Activated CD8-positive, alpha-beta T cell treated with anti-CD3 and anti-CD28 coated beads for 36 hours (primary cell): ENCODE data around the gene BPIFB1. TPM values are rescaled to one million over a fixed set of nuclear protein-coding genes. Genes with fewer than 3 reads are reported as not detected.

Experiments used
- ATAC-seq: fragments of 200-7000 bp; cut with Tn5 transposase; one replicate; pipeline ENCODE4 v1.10.0; 2021; ENCODE audit warnings: mild to moderate bottlenecking, moderate library complexity
- CTCF ChIA-PET: fragments of 350-600 bp; sonication (Branson Sonifier 250); formaldehyde crosslinking; loops from one replicate; lab custom pipeline; 2021; ENCODE audit warnings: antibody characterized with exemption; lab: Charles Lee
- POLR2A ChIA-PET: fragments of 350-600 bp; sonication (Branson Sonifier 250); formaldehyde crosslinking; loops from one replicate; lab custom pipeline; 2021; ENCODE audit warnings: antibody characterized with exemption; lab: Charles Lee
- DNase-seq: peaks from one replicate; pipeline ENCODE4 v3.0.0-alpha.2; 2020
- H3K27ac Mint-ChIP-seq: one replicate; pipeline ENCODE4 v1.8.0; 2021; ENCODE audit warnings: mild to moderate bottlenecking, mixed read lengths
- H3K27me3 Mint-ChIP-seq: one replicate; pipeline ENCODE4 v1.8.0; 2021; ENCODE audit warnings: mixed read lengths
- H3K36me3 Mint-ChIP-seq: one replicate; pipeline ENCODE4 v1.8.0; 2021; ENCODE audit warnings: low read depth, mixed read lengths
- H3K4me1 Mint-ChIP-seq: one replicate; pipeline ENCODE4 v1.8.0; 2021; ENCODE audit warnings: low read depth, mixed read lengths
- H3K4me3 Mint-ChIP-seq: one replicate; pipeline ENCODE4 v1.8.0; 2021; ENCODE audit warnings: mild to moderate bottlenecking, moderate library complexity, mixed read lengths
- H3K9me3 Mint-ChIP-seq: one replicate; pipeline ENCODE4 v1.8.0; 2021; ENCODE audit warnings: mixed read lengths
- intact Hi-C: fragments of 100-400 bp; cut with micrococcal nuclease; formaldehyde crosslinking; loops from one replicate; pipeline ENCODE4 v1.10.0; 2022
- total RNA-seq, 2 experiments: library from RNA; stranded (reverse); gene quantifications; one replicate each; pipeline ENCODE4 v1.2.3, GENCODE V29; 2021
- TF ChIP-seq, protein P1 (sequence below): fragments of 200-600 bp; IDR thresholded peaks from one replicate; pipeline ENCODE4 v1.8.0; 2022; ENCODE audit warnings: antibody characterized with exemption, mild to moderate bottlenecking

The BPIFB1 gene
- total RNA-seq, 2 experiments from 2014 or later: not detected

DNA sequence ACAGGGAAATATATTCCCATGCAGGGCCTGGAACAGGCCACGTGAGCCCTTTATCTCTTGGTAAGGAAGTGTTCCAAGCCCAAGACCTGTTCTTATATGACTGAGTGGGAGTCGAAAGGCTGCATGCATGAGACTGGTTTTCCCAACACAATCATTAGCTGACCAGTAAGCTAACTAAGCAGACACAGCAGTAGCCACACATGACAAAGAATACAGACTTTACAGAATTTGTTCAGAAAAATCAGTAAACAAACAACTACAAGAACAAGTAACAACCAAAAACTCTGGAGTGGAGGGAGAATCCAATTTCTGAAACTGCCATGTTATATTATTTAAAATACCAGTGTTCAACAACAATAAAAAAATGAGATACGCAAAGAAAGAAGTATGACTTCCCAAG is 30.6 kb upstream of the BPIFB1 start:
- no peak for ATAC-seq
- Mint-ChIP-seq H3K27ac (no peak overlapping the region), H3K4me1 (no peaks in the 10 kb centered on the region), H3K27me3 (peaks cover 4% of the 10 kb centered on the region), H3K4me3 (no peak overlapping the region), H3K9me3 (no peaks in the 10 kb centered on the region), H3K36me3 (no peaks in the 10 kb centered on the region)
- POLR2A ChIA-PET: interaction anchor here (1.0 kb wide), 1 partner anchor 93 kb away, joined by 3 read pairs; no protein-coding TSS in a partner anchor
- intact Hi-C loops: no loop called here
- DNase-seq: no peak
- TF ChIP-seq, protein P1, sequence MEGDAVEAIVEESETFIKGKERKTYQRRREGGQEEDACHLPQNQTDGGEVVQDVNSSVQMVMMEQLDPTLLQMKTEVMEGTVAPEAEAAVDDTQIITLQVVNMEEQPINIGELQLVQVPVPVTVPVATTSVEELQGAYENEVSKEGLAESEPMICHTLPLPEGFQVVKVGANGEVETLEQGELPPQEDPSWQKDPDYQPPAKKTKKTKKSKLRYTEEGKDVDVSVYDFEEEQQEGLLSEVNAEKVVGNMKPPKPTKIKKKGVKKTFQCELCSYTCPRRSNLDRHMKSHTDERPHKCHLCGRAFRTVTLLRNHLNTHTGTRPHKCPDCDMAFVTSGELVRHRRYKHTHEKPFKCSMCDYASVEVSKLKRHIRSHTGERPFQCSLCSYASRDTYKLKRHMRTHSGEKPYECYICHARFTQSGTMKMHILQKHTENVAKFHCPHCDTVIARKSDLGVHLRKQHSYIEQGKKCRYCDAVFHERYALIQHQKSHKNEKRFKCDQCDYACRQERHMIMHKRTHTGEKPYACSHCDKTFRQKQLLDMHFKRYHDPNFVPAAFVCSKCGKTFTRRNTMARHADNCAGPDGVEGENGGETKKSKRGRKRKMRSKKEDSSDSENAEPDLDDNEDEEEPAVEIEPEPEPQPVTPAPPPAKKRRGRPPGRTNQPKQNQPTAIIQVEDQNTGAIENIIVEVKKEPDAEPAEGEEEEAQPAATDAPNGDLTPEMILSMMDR: no peak
- CTCF ChIA-PET: interaction anchor here (1.4 kb wide), 1 partner anchor 10 kb away, joined by 3 read pairs; no protein-coding TSS in a partner anchor

DNA sequence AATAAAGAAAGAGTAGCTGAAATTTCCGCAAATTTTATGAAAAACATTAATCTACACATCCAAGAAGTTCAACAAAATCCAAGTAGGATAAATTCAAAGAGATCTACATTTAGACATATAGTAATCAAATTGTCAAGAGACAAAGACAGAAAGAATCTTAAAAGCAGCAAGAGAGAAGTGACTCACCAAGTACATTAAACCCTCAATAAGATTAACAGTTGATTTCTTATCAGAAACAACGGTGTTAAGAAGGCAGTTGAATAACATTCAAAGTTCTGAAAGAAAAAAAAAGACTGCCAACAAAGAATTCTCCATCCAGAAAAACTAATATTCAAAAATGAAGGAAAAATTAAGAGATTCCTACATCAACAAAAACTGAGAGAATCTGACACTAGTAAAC is 28.0 kb upstream of the BPIFB1 start:
- TF ChIP-seq, protein P1: no peak
- H3K9me3 Mint-ChIP-seq: no peaks in the 10 kb centered on the region
- no peaks in the 10 kb centered on the region for H3K36me3 Mint-ChIP-seq
- no peak overlapping the region for H3K27ac Mint-ChIP-seq
- ChIA-PET POLR2A (no interaction called here), CTCF (no interaction called here)
- ATAC-seq (no peak), DNase-seq (no peak)
- H3K4me3 Mint-ChIP-seq: no peak overlapping the region
- H3K4me1 Mint-ChIP-seq: no peaks in the 10 kb centered on the region
- peaks cover 4% of the 10 kb centered on the region for H3K27me3 Mint-ChIP-seq
- intact Hi-C loops: no loop called here

DNA sequence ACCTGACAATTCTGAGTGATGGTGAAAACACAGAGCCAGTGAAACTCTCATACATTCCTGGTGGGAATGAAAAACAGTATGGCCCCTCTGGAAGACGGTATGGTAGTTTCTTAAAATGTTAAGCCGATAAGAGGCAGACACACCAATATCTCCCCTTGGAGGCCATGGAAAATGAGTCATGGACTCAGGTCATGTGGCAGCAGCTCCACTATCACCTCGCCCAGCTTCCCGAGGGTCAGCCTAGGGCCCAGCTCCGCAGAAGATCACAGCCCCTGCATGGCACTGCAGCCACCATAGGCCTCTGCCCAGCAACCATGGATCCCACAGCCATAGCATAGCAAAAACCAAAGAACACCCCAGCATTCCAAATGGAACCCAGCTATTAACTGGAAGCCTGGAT is 25.8 kb upstream of the BPIFB1 start:
- ChIA-PET POLR2A (interaction anchor here (0.6 kb wide), 1 partner anchor 149 kb away, joined by 3 read pairs; no protein-coding TSS in a partner anchor), CTCF (no interaction called here)
- H3K4me3 Mint-ChIP-seq: no peak overlapping the region
- ATAC-seq (no peak), DNase-seq (no peak)
- H3K9me3 Mint-ChIP-seq: no peaks in the 10 kb centered on the region
- peaks cover 11% of the 10 kb centered on the region for H3K27me3 Mint-ChIP-seq
- intact Hi-C loops: no loop called here
- H3K27ac Mint-ChIP-seq: no peak overlapping the region
- no peaks in the 10 kb centered on the region for H3K36me3 Mint-ChIP-seq
- TF ChIP-seq, protein P1: no peak
- no peaks in the 10 kb centered on the region for H3K4me1 Mint-ChIP-seq

DNA sequence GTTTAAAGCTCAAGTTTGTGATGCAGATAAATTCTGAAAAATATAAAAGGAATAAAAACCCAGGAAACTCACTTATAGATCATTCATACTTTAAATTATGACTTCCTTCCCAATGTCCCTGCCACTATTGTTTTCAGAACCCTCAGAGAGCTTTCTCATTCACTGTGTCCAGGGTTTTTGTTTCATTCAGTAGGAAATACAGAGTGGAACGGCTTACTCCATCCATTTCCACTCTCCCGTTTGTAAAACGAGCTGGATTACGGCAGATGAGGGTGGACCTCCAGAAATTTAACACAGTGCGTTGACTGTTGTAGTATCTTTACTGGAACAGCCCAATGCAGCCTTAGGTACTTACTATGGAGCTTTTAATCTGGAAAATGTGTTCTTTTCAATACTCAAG is 23.6 kb upstream of the BPIFB1 start:
- ChIA-PET CTCF (interaction anchor here (0.8 to 1.6 kb wide), 2 partner anchors 12 to 26 kb away, joined by 3 read pairs; no protein-coding TSS in a partner anchor), POLR2A (interaction anchor here (0.7 kb wide), 1 partner anchor 40 kb away, joined by 5 read pairs; no protein-coding TSS in a partner anchor)
- Mint-ChIP-seq H3K4me1 (no peaks in the 10 kb centered on the region), H3K27ac (no peak overlapping the region), H3K36me3 (no peaks in the 10 kb centered on the region), H3K27me3 (peaks cover 10% of the 10 kb centered on the region), H3K4me3 (no peak overlapping the region), H3K9me3 (no peaks in the 10 kb centered on the region)
- TF ChIP-seq, protein P1: no peak
- no peak for ATAC-seq
- DNase-seq: no peak
- intact Hi-C loops: no loop called here

DNA sequence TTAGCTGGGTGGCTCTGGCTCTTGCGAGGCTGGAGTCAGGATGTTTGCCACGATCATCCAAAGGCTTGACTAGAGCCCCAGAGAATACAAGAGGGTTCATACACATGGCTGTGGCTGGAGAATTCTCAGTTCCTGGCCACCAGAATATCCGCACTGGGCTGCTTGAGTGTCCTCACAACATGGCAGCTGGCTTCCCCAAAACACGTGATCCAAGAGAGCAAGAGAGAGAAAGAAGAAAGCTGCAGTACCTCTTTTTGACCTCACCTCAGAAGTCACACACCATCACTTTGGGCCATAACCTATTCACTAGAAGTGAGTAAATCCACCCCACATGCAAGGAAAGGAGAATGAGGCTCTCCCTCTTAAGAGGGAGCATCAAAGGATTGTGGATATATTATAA is 21.5 kb upstream of the BPIFB1 start:
- no peaks in the 10 kb centered on the region for H3K4me1 Mint-ChIP-seq
- intact Hi-C loops: no loop called here
- DNase-seq: no peak
- H3K27ac Mint-ChIP-seq: no peak overlapping the region
- no peaks in the 10 kb centered on the region for H3K9me3 Mint-ChIP-seq
- TF ChIP-seq, protein P1: no peak
- H3K27me3 Mint-ChIP-seq: peaks cover 10% of the 10 kb centered on the region
- ATAC-seq: no peak
- CTCF ChIA-PET: interaction anchor here (0.7 to 2.8 kb wide), 5 partner anchors 12 to 360 kb away, joined by 3 to 17 read pairs (median 4); no protein-coding TSS in a partner anchor
- no peaks in the 10 kb centered on the region for H3K36me3 Mint-ChIP-seq
- H3K4me3 Mint-ChIP-seq: no peak overlapping the region
- POLR2A ChIA-PET: no interaction called here
